DMS114 treated with DMSO at 0.1 percent for 48 hours (cell line): ENCODE results near the gene GIMAP2.

Experiments
- DNase-seq: peaks from one replicate; lab custom pipeline; 2025; ENCODE audit not compliant: unreplicated experiment; lab: John Stamatoyannopoulos, UW

The GIMAP2 gene

GRCh38 chr7:150732786-150733481 lies 47.4 kb downstream of the GIMAP2 start:
- no peak for DNase-seq

- DNase-seq = no peak
Measured at GRCh38 chr7:150733482-150734095, 48.1 kb downstream of the GIMAP2 start.

- no peak for DNase-seq
Measured at GRCh38 chr7:150734254-150734653, 48.7 kb downstream of the GIMAP2 start.

- DNase-seq = no peak
Measured at GRCh38 chr7:150735596-150736358, 50.3 kb downstream of the GIMAP2 start.

GRCh38 chr7:150736864-150737263 lies 51.4 kb downstream of the GIMAP2 start:
- no peak for DNase-seq

- DNase-seq = no peak
Measured at GRCh38 chr7:150737265-150738055, 52.0 kb downstream of the GIMAP2 start, which contains the start of gene GIMAP5. Gene GIMAP5 (plus strand): TSS chr7:150737418. CDS start chr7:150740885, 3,467 bp downstream.

- no peak for DNase-seq
Measured at GRCh38 chr7:150738092-150738491, 52.6 kb downstream of the GIMAP2 start.

GRCh38 chr7:150738591-150739001 lies 53.1 kb downstream of the GIMAP2 start:
- DNase-seq = no peak

GRCh38 chr7:150739033-150739432 lies 53.5 kb downstream of the GIMAP2 start:
- no peak for DNase-seq

- DNase-seq = no peak
Measured at GRCh38 chr7:150740053-150740452, 54.5 kb downstream of the GIMAP2 start.

- DNase-seq = no peak
Measured at GRCh38 chr7:150742286-150742968, 56.9 kb downstream of the GIMAP2 start.
